Astrocyte of the spinal cord (primary cell): ENCODE measurements around the gene CACNA1D.

Experiments
- DNase-seq: peaks from one replicate; pipeline ENCODE4 v3.0.0; 2011; ENCODE audit warnings: low read depth, low spot score
- H3K4me3 ChIP-seq: 2 replicates; pipeline ENCODE4 v1.5.1; 2011; ENCODE audit warnings: low read depth, mild to moderate bottlenecking, low read length, moderate library complexity
- in situ Hi-C: cut with HindIII; loops from 2 replicates; pipeline ENCODE4 v1.10.0; 2017; ENCODE audit warnings: low sequenced_read_pairs
- TF ChIP-seq, protein P1 (sequence below): IDR thresholded peaks from 2 replicates; pipeline ENCODE4 v1.5.1; 2012; ENCODE audit warnings: low read depth, mild to moderate bottlenecking, low read length, inconsistent platforms

The CACNA1D gene

DNA sequence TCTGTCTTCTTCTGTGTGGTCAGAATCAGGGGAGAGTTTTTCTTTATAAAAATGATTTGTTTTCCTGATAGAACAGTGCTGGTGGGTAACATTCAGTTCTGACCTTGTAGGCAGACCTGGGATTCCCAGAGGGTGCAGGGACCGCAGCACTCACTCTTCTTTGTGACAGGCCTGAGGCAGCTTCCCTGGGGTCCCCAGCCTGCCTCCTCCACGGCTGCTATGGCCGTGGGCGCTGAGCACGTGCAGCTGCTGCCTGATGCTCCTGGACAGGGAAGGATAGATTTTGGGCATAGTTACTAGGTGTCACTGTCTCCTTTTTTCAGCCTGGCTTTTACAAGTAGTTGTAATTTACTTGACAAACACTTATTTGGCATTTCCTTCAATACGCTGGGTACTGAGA, 39.1 kb downstream of the CACNA1D start:
- H3K4me3 ChIP-seq: no peak overlapping the region
- in situ Hi-C loops: no loop called here
- no peak for DNase-seq
- TF ChIP-seq, protein P1, sequence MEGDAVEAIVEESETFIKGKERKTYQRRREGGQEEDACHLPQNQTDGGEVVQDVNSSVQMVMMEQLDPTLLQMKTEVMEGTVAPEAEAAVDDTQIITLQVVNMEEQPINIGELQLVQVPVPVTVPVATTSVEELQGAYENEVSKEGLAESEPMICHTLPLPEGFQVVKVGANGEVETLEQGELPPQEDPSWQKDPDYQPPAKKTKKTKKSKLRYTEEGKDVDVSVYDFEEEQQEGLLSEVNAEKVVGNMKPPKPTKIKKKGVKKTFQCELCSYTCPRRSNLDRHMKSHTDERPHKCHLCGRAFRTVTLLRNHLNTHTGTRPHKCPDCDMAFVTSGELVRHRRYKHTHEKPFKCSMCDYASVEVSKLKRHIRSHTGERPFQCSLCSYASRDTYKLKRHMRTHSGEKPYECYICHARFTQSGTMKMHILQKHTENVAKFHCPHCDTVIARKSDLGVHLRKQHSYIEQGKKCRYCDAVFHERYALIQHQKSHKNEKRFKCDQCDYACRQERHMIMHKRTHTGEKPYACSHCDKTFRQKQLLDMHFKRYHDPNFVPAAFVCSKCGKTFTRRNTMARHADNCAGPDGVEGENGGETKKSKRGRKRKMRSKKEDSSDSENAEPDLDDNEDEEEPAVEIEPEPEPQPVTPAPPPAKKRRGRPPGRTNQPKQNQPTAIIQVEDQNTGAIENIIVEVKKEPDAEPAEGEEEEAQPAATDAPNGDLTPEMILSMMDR: no peak

DNA sequence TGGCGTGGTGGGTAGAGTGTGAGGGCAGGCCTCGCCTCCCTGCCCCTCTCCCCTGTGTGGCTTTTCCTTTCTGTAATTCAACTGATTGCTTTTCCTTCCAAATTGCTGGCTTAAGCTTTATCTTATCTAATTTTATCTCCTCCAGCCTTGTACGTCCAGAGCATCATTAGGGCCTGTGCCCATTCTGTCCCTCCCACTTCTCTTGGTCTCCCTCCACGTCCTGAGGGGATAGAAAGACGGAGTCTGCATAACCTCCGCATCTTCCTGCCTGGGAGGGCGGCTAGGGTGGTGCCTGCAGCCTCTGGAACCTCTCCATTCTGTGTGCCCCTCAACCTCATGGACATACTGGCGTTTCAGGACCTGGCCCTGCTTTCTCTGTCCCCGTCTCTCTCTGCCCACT, 39.8 kb downstream of the CACNA1D start:
- DNase-seq: no peak
- H3K4me3 ChIP-seq: no peak overlapping the region
- in situ Hi-C loops: no loop called here
- TF ChIP-seq, protein P1: no peak

- no peak for DNase-seq
- in situ Hi-C loops: no loop called here
- TF ChIP-seq, protein P1: no peak
Observed at GRCh38 chr3:53534676-53535400, 40.4 kb downstream of the CACNA1D start.

DNA sequence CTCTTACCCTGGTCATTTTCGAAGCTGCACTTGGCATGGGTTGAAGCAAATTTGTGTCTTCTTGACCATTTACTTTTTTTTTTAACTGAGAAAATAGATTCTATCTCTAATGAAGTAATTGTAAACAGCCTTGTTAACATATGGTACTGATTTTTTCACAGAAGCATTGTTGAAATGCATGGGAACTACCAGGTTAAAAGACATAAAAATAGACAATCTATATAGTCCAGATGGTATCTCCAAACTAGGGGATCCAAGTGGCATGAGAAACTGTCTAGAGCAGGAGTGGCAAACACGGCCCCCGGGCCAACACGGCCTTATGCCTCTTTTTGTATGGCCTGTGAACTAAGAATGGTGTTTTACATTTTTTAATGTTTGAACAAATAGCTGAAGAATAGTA, 41.9 kb downstream of the CACNA1D start:
- DNase-seq: no peak
- H3K4me3 ChIP-seq: no peak overlapping the region
- TF ChIP-seq, protein P1: no peak
- in situ Hi-C loops: no loop called here

More at GRCh38 chr3:53534676-53535400, 40.4 kb downstream of the CACNA1D start:
- H3K4me3 ChIP-seq: no peak overlapping the region

DNA sequence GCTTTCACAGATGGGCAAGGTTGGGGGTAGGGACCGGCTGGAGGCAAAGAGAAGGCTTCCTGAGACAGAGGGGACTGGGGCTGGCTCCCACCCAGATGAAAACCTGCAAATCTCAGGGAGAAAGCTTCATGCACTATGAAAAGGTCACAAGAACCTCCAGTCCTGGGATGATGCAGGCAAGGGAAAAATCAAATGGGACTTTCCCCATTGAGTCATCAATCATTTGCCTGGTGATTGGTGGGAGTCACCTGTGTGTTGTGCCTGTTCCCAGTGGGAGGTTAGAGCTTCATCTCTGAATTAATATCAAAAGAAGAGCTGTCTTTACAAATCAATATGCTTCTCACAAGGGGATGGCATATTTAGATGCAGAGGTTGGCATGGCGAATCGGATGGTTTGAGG, 49.9 kb downstream of the CACNA1D start:
- in situ Hi-C loops: no loop called here
- TF ChIP-seq, protein P1: no peak
- no peak overlapping the region for H3K4me3 ChIP-seq
- DNase-seq: no peak

GRCh38 chr3:53545310-53545995, 51.0 kb downstream of the CACNA1D start:
- in situ Hi-C loops: no loop called here
- TF ChIP-seq, protein P1: no peak
- no peak overlapping the region for H3K4me3 ChIP-seq
- no peak for DNase-seq
